Fibroblast of skin of left quadriceps (primary cell): ENCODE results near the gene CFAP53.
"Not testable (repeated sequence)": the region's sequence is repeated elsewhere in the genome, so short reads cannot be mapped to it uniquely, and the experiment has no call there.

Experiments used
- DNase-seq, 2 experiments: peaks; one replicate each; pipeline ENCODE4 v3.0.0-alpha.2; 2013; ENCODE audit warnings: low read depth in 2 of 2

The CFAP53 gene

GRCh38 chr18:50272568-50272967 is 6.3 kb upstream of the CFAP53 start:
- no peak for DNase-seq

GRCh38 chr18:50268022-50268747 is 1.9 kb upstream of the CFAP53 start:
- no peak for DNase-seq

GRCh38 chr18:50262977-50263376 is 3.3 kb downstream of the CFAP53 start:
- no peak for DNase-seq

- no peak for DNase-seq
These were observed 15.4 kb downstream of the CFAP53 start for GRCh38 chr18:50250935-50251334.

- no peak for DNase-seq
These were observed 16.7 kb downstream of the CFAP53 start for GRCh38 chr18:50249576-50249975.

GRCh38 chr18:50247561-50247960 is 18.7 kb downstream of the CFAP53 start:
- no peak for DNase-seq

- not testable (repeated sequence) for DNase-seq
These were observed 24.5 kb downstream of the CFAP53 start for GRCh38 chr18:50241768-50242167.

GRCh38 chr18:50240080-50240563 is 26.2 kb downstream of the CFAP53 start:
- no peak for DNase-seq

GRCh38 chr18:50232419-50232818 is 33.9 kb downstream of the CFAP53 start:
- no peak for DNase-seq

- DNase-seq = no peak
These were observed 34.7 kb downstream of the CFAP53 start for GRCh38 chr18:50231621-50232020.

- not testable (repeated sequence) for DNase-seq
These were observed 46.0 kb downstream of the CFAP53 start for GRCh38 chr18:50220249-50220648.

GRCh38 chr18:50218432-50219197 is 47.7 kb downstream of the CFAP53 start:
- no peak for DNase-seq

GRCh38 chr18:50209311-50209710 is 57.0 kb downstream of the CFAP53 start:
- no peak for DNase-seq

GRCh38 chr18:50207722-50208121 is 58.6 kb downstream of the CFAP53 start:
- DNase-seq = no peak

GRCh38 chr18:50203801-50204604 is 62.3 kb downstream of the CFAP53 start:
- DNase-seq = peak in 1 of 2 experiments; percentile 6

GRCh38 chr18:50201476-50202018 is 64.7 kb downstream of the CFAP53 start:
- no peak for DNase-seq

GRCh38 chr18:50199921-50200320 is 66.4 kb downstream of the CFAP53 start:
- no peak for DNase-seq

GRCh38 chr18:50199346-50199855 is 66.9 kb downstream of the CFAP53 start:
- DNase-seq = no peak

GRCh38 chr18:50196261-50196660 is 70.0 kb downstream of the CFAP53 start:
- DNase-seq = no peak

- no peak for DNase-seq
These were observed 70.6 kb downstream of the CFAP53 start for GRCh38 chr18:50195689-50196088.

- no peak for DNase-seq
These were observed 71.4 kb downstream of the CFAP53 start, which contains the start of gene MYO5B for GRCh38 chr18:50194631-50195532. Gene MYO5B (minus strand): TSS chr18:50195147. CDS start chr18:50194793, 354 bp downstream.
